SK-N-SH treated with all-trans-retinoic acid at 6 μM for 48 hours (cell line): Measurements from ENCODE around the gene LMAN2.

ENCODE experiments used
- ARNTL ChIP-seq: fragments of 450-650 bp; formaldehyde crosslinking; IDR thresholded peaks from 2 replicates; pipeline ENCODE4 v1.5.0; 2020; ENCODE audit warnings: low read depth, mild to moderate bottlenecking, moderate library complexity, borderline replicate concordance
- BACH2 ChIP-seq: fragments of 250-450 bp; sonication (Bioruptor Pico); IDR thresholded peaks from 2 replicates; pipeline ENCODE4 v1.9.0; 2021; ENCODE audit warnings: mild to moderate bottlenecking, borderline replicate concordance
- ESRRG ChIP-seq: fragments of 250-450 bp; sonication (Bioruptor Pico); IDR thresholded peaks from 2 replicates; pipeline ENCODE4 v1.6.1; 2021; ENCODE audit warnings: mild to moderate bottlenecking
- GLIS3 ChIP-seq: fragments of 250-450 bp; sonication (Bioruptor Pico); IDR thresholded peaks from 2 replicates; pipeline ENCODE4 v1.5.0; 2020; ENCODE audit warnings: mild to moderate bottlenecking, moderate library complexity
- OSR1 ChIP-seq: fragments of 250-450 bp; sonication (Bioruptor Pico); IDR thresholded peaks from 2 replicates; pipeline ENCODE4 v1.8.0; 2022; ENCODE audit warnings: moderate library complexity, mild to moderate bottlenecking, inconsistent platforms
- SNAI2 ChIP-seq: fragments of 250-450 bp; sonication (Bioruptor Pico); IDR thresholded peaks from 2 replicates; pipeline ENCODE4 v1.5.0; 2020; ENCODE audit warnings: mild to moderate bottlenecking, moderate library complexity
- TOX ChIP-seq: fragments of 250-450 bp; sonication (Bioruptor Pico); IDR thresholded peaks from 2 replicates; pipeline ENCODE4 v1.8.0; 2021; ENCODE audit warnings: mild to moderate bottlenecking, moderate library complexity, borderline replicate concordance
- TSHZ2 ChIP-seq: fragments of 250-450 bp; sonication (Bioruptor Pico); IDR thresholded peaks from 2 replicates; pipeline ENCODE4 v1.5.0; 2020; ENCODE audit warnings: mild to moderate bottlenecking, moderate library complexity
- ZNF565 ChIP-seq: fragments of 450-650 bp; formaldehyde crosslinking; conservative IDR thresholded peaks from 2 replicates; pipeline ENCODE4 v1.5.0; 2020; ENCODE audit warnings: low read depth, mild to moderate bottlenecking, moderate library complexity

GRCh38 chr5:177310757-177311391 lies 40.6 kb downstream of the LMAN2 start:
- no peak for TF ChIP-seq ESRRG (CRISPR knock-in tag)
- TF ChIP-seq ARNTL (CRISPR knock-in tag), result no peak
- TF ChIP-seq TOX, result no peak
- no peak for TF ChIP-seq TSHZ2 (CRISPR knock-in tag)
- TF ChIP-seq BACH2, result no peak
- TF ChIP-seq ZNF565 (CRISPR knock-in tag), result no peak
- no peak for TF ChIP-seq OSR1 (CRISPR knock-in tag)
- no peak for TF ChIP-seq GLIS3 (CRISPR knock-in tag)
- no peak for TF ChIP-seq SNAI2
